Chondrocyte (in vitro differentiated cells): ENCODE measurements around the gene RBBP8NL. TPM values are rescaled to one million over a fixed set of nuclear protein-coding genes. Genes with fewer than 3 reads are reported as not detected.

Source experiments
- DNase-seq: peaks from one replicate; pipeline ENCODE4 v3.0.0; 2021; ENCODE audit warnings: mixed read lengths, low spot score
- H3K27ac Mint-ChIP-seq: one replicate; pipeline ENCODE4 v1.8.0; 2021; ENCODE audit warnings: mild to moderate bottlenecking, moderate library complexity, mixed read lengths; ENCODE audit not compliant: unreplicated experiment
- H3K27me3 Mint-ChIP-seq: 2 replicates; pipeline ENCODE4 v1.8.0; 2021; ENCODE audit warnings: low read depth, mixed read lengths
- H3K36me3 Mint-ChIP-seq: 2 replicates; pipeline ENCODE4 v1.8.0; 2021; ENCODE audit warnings: low read depth, mixed read lengths
- H3K4me1 Mint-ChIP-seq: 2 replicates; pipeline ENCODE4 v1.8.0; 2021; ENCODE audit warnings: low read depth, mild to moderate bottlenecking, mixed read lengths
- H3K4me3 Mint-ChIP-seq: one replicate; pipeline ENCODE4 v1.8.0; 2021; ENCODE audit warnings: mild to moderate bottlenecking, moderate library complexity, mixed read lengths; ENCODE audit not compliant: unreplicated experiment
- H3K9me3 Mint-ChIP-seq: 2 replicates; pipeline ENCODE4 v1.8.0; 2021; ENCODE audit warnings: low read depth, mixed read lengths
- CTCF ChIP-seq: fragments of 200-600 bp; sonication (generic); IDR thresholded peaks from 2 replicates; pipeline ENCODE4 v1.5.0; 2021; ENCODE audit warnings: antibody characterized with exemption, mild to moderate bottlenecking, moderate library complexity
- total RNA-seq: library from RNA; stranded (reverse); gene quantifications from 3 replicates; pipeline ENCODE4 v1.2.1, GENCODE V29; 2021

RBBP8NL gene
- total RNA-seq, 1 donor from 2014 or later: not detected

DNA sequence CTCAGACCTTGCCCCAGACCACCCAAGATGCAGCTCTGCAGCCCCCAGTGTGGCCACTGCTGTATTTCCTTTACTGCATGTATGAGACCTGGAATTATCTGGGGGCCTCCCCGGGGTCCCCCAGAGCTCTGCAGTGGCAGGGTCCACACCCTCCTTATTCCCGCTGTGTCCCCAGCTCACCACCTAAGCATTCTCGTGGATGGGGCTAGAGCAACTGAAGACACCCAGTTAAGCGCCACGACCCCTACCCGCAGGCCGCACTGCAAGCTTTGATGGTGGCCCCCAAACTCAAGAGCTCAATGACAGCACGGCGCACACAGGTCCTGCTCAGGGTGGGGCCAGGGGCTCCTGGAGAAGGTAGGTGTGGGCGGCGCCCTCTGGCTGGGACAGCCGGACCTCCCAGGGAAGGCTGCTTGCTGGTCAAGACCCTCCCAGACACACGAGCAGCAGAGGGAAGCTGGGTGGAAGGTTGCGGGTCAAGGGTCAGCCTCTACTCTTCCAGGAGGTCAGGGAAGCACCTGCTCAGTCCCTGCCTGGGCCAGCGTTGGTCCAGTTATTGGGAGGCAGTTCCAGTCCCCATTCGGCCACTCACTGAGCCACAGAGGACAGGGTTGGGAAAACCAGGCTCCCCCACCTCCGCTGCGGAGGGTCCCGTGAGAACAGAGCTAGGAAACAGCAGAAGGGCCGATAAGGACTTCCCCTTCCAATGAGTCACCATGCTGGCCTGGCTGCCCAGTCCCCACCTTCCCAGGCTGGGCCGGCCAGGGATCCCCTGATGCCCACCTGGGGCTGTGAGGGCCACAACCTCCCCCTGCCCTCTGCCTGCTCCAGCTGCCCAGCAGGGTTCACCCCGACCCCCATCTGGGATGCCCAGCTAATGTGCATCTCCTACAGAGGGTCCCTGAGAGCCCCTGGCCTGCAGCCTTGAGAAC lies 63.2 kb downstream of the RBBP8NL start:
- H3K27ac Mint-ChIP-seq: peak overlapping the region; percentile 73
- peaks cover 66% of the 10 kb centered on the region for H3K4me1 Mint-ChIP-seq

GRCh38 chr20:62362991-62363919 lies 64.1 kb downstream of the RBBP8NL start:
- Mint-ChIP-seq H3K36me3 (peaks cover 1% of the 10 kb centered on the region), H3K27ac (no peak overlapping the region), H3K4me3 (peak overlapping the region; percentile 45), H3K27me3 (no peaks in the 10 kb centered on the region), H3K4me1 (peaks cover 66% of the 10 kb centered on the region), H3K9me3 (no peaks in the 10 kb centered on the region)
- no peak for DNase-seq
- TF ChIP-seq CTCF: peak; percentile 75

More for the DNA sequence above, 63.2 kb downstream of the RBBP8NL start:
- no peak for DNase-seq
- Mint-ChIP-seq H3K36me3 (peaks cover 1% of the 10 kb centered on the region), H3K9me3 (no peaks in the 10 kb centered on the region), H3K27me3 (no peaks in the 10 kb centered on the region), H3K4me3 (peak overlapping the region; percentile 69)
- TF ChIP-seq CTCF: no peak

DNA sequence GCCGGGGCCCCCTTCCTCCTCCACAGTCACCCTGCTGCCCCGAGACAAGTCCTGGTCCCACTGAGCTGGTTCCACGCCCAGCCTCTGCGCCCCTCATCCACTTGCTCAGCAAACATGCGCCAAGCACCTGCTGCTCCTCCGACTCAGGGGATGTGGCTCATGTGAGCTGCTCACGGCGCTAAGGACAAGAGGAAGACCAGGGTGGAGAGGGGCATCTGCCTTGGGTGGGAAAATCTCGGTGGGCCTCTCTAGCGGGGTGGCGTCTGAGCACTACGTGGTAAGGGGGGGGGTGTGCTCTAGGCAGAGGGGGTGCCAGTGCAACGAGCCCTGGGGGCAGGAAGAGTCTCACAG lies 64.8 kb downstream of the RBBP8NL start:
- no peak for DNase-seq
- Mint-ChIP-seq H3K4me1 (peaks cover 65% of the 10 kb centered on the region), H3K4me3 (no peak overlapping the region), H3K27ac (no peak overlapping the region), H3K27me3 (no peaks in the 10 kb centered on the region), H3K36me3 (peaks cover 1% of the 10 kb centered on the region), H3K9me3 (no peaks in the 10 kb centered on the region)
- no peak for TF ChIP-seq CTCF

DNA sequence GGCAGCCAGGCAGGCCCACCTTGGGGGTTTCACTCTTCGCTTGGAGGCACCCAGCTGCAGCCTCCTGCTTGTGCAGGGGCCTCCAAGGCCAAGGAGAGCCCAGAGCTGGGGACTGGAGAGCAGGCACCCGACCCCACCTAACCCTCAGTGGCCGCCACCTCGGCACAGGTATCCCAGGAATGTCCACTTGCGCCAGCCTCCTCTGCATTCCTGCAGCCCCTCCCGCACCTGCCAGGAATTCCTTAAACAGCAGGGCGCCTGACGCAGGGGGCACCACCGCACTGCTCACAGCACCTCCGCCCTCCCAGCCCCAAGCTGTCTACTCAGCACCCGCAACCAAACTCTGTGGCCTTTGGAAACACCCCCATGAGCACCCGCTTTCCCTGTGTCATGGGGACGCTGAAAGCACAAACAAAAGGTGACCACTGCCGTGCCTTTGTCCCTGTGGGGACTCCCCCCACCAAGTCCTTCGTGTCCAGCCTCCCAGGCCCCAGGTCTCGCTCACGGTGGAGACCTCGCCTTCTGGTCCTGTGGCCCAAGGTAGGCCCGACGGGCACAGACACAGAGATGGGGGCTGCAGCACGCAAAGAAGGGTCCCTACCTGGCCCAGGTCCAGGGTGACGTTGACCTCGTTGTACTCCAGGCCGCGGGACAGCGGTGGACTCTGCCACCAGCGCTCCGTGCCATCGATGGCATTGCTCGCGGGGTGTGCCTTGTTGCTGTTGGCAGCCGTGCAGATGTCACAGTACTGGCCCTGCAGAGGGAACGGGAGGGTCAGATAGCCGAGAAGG lies 65.3 kb downstream of the RBBP8NL start:
- Mint-ChIP-seq H3K27ac (no peak overlapping the region), H3K36me3 (peaks cover 1% of the 10 kb centered on the region), H3K4me3 (no peak overlapping the region), H3K27me3 (no peaks in the 10 kb centered on the region), H3K9me3 (no peaks in the 10 kb centered on the region), H3K4me1 (peaks cover 70% of the 10 kb centered on the region)
- DNase-seq: no peak
- TF ChIP-seq CTCF: no peak
